ENCODE data around the gene GPR12.
"Not testable (repeated sequence)": the region's sequence is repeated elsewhere in the genome, so short reads cannot be mapped to it uniquely, and the experiment has no call there.

GPR12 gene

DNA sequence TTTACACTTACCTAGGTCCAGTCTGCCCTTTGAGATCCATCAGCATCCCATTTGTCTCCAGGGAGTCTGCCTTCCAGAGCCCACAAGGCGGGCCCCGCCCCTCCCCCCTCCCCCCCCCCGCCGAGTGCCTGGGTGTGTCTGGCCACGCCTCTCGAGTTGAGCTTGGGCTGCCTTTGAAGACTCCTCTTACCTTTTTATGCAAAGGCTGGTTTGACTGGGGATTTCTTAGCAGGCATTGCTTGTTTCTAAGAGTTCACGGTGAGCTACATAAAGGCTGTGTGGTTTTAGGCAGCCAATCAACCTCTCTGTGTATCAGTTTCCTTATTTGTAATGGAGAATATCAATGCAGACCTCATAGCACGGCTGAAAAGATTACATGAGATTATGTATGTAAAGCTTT is 11.3 kb downstream of the GPR12 start:
- no peak for DNase-seq (ENCODE audit: low read depth, low spot score)

DNA sequence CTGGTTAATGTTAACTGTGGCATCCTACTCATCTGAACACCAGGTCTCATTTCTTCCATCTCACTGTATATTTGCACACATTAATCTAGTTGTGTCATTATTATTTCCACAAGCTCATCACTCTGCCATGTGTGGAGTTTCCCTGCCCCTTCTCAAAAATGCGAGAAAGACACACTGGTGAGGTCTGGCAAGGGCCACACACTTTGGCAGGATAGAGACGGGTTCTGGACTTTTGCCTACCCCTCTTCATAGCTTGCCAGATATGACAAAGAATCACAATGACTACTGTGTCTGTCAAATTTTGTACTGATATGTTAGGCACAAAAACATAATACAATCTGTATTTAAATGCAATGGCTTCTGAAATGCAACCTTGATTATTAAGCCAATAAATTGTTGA is 12.9 kb downstream of the GPR12 start:
- DNase-seq (ENCODE audit: low read depth, low spot score), result no peak

DNA sequence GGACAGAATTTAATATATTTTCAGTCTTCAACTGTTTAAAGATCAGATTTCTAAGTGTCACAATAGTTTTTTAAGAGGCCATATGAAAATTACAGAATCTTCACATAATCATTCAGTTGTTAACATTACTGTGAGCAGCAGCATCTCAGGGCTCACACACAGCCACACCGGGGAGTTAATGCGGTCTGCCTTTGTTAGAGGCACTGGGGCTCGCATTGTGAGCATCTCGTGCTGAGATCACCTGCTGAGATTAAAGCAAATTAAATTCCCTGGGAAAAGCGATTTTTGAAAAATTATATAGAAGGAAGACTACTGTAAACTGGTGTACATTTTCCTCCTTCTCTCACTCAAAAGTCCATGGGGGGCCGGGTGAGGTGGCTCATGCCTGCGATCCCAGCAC is 16.6 kb downstream of the GPR12 start:
- DNase-seq (ENCODE audit: low read depth, low spot score), result no peak

DNA sequence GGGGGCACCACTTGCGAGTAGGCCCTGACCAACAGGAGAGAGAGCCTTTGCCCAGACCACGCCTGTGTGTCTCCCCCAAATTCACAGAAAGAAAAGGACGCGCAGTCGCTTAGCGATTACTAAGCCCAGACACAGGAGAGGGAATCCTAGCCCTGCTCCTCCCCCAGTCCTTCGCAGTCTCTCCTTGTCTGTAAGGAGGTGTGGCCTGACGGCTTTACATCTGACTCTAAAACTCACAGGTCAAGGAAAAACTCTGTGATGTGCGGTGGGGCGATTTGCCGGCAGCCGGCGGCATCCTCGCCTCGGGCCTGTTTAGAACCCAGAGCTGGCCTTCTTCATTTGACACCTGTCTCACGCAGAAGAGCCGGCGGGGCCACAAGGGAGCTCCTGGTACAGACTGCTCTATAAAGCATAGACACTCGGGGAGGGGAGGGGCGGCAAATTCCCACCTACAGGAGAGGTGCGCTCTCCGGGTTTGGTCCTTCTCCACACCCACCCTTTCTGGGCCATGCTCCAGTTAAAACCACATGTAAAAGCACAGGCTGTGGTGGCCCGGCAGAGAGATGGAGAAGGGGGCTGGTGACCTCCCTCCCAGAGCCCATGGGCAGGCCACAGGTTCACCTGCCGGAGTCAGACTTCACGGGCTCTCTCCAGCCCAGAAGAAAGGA is 17.8 kb downstream of the GPR12 start:
- DNase-seq (ENCODE audit: low read depth, low spot score), result no peak

DNA sequence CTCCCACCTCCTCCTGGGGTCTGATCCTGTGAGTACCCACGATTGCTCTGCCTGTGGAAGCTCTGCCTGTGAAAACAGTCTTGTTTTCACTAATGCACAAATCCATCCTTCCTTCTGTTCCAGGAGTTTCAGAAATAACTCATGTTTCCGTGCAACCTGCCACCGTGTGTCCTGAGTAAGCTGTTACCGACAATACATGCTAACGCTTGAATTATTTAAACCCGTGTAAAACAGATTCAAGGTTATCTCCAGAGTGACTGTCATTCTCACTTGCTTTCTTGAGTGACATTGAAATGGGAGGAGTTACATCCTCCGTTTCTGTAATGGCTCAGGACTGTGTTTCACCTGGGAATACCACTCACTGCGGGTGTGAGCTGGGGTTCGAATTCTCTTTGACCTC is 24.9 kb downstream of the GPR12 start:
- DNase-seq (ENCODE audit: low read depth, low spot score), result no peak

DNA sequence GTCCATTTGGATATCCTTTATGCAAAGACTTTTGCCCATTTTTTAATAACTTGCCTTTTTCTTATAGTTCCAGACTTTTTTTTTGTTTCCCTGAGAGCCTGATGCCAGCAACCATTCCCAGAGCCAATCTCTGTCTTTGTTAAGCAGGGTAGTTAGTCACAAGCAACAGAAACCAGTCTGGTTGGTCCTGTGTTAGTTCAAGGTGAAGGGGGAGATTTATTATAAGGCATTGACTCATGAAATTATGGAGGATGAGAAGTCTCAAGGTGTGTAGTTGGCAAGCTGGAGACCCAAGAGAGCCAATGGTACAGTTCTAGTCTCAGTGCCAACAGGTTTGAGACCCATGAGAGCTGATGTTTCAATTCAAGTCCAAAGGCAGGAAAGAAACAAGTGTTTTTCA is 33.0 kb downstream of the GPR12 start:
- DNase-seq (ENCODE audit: low read depth, low spot score), result no peak

DNA sequence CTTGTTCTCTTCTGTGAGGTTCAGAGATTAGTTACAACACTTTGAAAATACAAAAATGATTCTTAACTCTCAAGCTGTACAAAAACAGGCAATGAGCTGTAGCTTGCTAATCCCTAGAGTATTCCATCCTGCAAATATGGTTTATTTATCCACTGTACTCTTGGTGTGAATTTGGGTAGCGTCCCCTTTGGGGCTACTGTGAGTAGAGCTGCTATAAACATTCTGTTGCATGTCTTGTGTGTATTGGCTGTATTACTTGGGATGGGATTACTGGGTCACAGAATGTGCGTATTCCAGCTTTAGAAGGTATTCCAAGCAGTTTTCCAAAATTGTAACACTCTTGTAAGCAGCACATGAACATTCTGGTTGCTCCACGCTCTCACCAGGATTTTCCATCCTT is 33.5 kb downstream of the GPR12 start:
- DNase-seq (ENCODE audit: low read depth, low spot score), result no peak

DNA sequence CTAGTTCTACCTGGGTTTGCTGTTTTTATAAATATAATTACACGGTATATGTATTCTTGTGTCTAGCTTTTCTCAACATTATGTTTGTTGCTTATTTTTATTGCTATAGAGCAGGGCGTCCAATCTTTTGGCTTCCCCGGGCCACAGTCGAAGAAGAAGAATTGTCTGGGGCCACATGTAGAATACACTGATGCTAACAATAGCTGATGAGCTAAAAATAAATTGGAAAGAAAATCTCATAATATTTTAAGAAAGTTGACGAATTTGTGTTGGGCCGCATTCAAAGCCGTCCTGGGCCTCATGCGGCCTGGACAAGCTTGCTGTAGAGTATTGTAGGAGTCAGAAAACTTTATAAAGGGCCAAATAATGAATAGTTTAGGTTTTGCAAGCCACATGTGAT is 33.9 kb downstream of the GPR12 start:
- no peak for DNase-seq (ENCODE audit: low read depth, low spot score)

DNA sequence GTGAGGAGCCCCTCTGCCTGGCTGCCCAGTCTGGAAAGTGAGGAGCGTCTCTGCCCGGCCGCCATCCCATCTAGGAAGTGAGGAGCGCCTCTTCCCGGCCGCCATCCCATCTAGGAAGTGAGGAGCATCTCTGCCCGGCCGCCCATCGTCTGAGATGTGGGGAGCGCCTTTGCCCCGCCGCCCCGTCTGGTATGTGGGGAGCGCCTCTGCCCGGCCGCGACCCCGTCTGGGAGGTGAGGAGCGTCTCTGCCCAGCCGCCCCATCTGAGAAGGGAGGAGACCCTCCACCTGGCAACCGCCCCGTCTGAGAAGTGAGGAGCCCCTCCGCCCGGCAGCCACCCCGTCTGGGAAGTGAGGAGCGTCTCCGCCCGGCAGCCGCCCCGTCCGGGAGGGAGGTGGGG is 37.0 kb downstream of the GPR12 start:
- DNase-seq (ENCODE audit: low read depth, low spot score), result not testable (repeated sequence)

DNA sequence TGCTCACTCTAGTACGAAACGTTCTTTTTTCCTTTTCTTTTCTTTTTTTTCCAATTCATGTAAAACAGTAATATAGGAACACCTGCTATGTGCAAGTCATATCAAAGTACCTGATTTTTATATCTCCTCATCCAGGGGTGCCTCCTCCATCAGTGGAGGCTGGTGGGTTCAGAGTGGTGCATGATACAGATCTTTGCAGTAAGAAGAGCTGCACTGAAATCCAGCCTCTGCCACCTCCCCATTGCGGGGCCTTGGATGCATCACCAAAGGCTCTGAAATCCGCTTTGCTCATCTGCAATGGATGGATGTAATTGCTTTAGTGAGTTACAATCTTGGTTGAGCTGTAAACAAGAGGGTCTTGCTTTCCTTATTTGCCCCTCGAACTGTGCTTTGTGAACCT is 38.3 kb downstream of the GPR12 start:
- DNase-seq (ENCODE audit: low read depth, low spot score), result no peak

DNA sequence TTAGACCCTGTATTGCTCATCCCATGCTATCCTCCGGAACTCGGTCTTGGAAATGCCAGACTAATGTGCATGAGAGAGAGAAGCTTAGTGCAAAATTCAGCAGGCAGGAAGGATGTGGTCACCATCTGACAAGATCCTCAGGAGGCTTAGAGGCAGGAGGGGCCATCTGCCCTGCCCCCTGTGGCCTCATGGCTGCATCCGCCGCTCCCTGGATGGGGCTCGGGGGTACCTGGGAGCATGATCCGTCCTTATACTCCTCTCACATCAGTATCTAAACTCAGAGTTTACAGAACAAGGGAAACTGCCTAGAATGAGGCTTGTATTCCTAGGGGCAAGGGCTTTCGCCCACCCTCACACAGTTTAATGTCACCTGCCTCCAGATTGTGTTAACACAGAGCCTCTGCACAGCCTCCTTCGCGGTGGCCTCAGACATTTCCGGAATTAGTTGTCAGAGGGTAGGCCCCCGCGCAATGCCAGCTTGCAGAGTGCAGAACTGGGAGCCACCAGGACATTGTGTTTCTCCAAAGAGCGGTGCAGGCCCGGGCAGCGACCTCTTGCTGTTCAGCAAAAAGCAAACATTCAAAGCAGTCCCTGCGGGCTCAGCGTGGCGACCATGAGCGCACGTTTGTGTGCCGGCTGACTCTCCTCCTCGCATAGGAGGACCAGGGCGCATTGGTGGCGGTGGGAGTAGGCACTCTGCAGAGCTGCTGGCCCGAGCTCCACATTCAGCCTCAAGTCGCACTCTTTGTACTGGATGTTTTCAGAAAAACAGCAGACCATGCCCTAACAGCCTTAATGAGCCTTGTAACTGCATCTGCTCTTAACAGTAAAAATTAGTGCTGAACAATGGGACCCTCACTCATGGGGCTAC is 39.1 kb downstream of the GPR12 start:
- no peak for DNase-seq (ENCODE audit: low read depth, low spot score)

DNA sequence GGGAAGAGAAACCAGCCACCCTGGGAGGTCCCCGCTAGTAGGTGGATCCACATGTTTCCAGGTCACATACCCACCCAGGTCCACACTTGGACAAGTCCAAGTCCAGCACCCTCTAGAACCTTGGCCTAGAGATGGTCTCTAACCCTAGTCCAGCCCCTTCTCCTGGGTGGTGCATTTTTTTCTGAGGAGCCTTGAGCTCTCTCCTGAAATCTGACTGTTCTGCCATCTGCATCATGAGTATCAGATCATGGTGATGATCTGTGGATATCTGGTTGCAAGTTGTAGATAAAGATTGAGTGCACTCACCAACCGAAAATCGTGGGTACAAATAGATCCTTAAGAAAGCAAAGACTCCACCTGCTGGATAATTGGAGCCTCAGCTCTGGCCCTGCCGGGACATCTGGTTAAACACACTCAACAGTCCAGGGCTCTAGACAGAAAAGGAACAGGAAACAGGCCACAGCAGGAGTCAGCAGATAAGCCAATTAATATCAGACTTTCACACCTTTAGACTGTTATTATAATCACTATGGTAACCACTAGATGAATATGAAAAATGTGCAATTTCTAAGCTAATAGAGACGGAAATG is 41.1 kb downstream of the GPR12 start:
- no peak for DNase-seq (ENCODE audit: low read depth, low spot score)

DNA sequence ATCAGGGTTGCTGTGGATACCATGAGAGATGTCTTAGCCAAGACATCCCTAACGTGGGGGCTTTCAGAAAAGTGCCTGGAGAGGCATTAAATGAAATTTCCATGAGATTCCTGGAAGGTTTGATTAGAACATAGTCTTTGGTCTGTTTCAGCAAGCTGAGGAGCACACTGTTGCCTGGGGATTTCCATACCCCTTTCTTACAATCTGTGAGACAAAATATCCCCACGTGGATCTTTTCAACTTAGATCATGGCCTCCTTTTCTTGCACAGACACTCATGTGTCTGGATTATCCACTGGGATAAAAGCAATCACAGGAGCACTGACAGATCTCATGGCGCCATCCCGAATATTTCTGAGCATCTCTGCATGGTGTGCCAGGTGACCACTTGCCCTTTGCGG is 41.7 kb downstream of the GPR12 start:
- DNase-seq (ENCODE audit: low read depth, low spot score), result no peak

DNA sequence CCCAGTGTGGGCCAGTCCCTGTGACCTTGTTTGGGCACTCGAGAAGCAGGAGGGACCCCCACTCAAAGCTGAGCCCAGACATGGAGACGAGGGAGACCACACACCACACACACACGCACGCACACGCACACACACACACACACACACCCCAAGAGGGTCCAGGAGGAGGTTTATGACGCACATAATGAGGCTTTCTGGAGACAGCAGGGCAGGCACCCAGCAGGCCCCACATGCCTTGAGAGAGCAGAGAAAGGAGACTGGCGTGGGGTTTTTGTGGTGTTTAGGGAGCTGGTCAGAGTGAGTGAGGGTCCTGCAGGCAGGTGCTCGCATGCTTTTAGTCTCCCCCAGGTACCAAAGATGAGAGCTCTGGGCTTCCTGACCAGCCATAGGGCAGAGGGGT is 42.4 kb downstream of the GPR12 start:
- DNase-seq (ENCODE audit: low read depth, low spot score), result no peak

DNA sequence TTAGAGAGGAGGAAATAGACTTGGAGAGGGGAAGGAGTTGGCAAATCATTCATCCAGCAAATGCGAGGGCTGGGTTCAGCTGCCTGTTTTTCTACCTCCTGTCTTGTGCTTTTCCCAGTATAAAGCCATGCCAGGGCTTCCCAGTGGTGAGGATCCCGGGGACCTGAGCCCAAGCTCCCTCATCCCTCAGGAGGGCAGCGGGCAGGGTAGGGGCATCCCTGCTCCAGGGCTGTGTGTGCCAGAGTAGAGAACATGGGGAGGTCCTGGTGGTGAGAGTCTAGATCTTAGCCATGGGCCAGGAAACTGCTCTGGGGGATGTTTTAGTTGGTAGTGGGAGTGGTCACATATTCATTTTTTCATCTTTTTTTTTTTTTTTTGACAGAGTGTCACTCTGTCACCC is 43.6 kb downstream of the GPR12 start:
- DNase-seq (ENCODE audit: low read depth, low spot score), result no peak

DNA sequence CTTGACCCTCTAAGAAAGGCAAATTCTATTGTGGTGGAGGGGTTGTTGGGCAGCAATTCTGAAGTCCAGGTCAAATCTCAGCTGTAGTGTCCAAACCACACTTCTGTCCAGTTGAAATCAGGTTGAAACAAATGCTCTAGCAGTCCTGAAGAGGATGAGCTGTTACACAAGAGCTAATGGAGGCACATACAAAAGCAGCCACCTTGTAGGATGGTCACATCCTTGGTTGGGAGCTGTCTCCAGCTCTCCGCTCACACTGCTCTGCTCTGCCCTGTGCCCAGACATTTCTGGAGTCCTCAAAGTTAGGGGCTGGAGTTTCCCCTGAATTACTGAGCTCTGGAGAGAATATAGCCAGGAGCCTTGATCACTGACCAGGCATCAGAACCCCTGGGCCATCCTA is 47.2 kb downstream of the GPR12 start:
- DNase-seq (ENCODE audit: low read depth, low spot score), result no peak

DNA sequence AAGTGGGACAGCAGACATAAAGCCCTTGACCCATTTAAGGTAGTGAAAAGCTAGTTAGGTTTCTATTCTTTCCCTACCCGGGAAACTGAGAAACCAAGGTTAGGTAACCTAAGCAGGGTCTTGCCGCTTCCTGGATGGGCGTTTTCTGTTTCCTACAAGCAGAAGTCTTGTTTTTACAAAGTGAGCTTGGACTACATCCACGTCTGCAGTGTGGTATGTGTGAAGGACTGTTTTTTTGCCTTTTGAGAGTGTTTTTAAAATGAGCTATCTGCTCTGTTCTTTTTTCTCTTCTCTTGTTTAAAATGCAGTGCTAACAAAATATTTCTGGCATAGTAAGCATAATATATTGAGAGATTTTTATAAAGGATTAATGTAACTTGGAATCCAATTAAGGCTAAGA is 49.4 kb downstream of the GPR12 start:
- no peak for DNase-seq (ENCODE audit: low read depth, low spot score)

DNA sequence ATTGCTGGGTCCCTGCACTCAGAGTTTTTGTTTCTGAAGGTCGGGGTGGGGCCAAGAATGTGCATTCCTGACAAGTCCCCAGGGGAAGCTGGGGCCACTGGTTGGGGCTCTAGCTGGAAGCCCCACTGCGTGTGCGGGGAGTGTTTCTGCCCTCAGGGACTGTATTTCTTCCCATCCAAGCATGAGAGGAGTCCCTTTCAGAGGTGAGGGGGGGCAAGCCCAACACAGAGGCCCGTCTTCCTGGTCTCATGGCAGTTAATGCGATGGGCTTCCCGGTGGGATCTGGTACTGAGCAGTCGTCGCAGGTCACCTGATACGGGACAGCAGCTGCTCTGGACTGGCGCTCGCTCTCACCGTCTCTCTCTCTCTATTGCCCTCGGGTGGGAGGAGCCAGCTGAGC is 50.4 kb downstream of the GPR12 start:
- no peak for DNase-seq (ENCODE audit: low read depth, low spot score)

DNA sequence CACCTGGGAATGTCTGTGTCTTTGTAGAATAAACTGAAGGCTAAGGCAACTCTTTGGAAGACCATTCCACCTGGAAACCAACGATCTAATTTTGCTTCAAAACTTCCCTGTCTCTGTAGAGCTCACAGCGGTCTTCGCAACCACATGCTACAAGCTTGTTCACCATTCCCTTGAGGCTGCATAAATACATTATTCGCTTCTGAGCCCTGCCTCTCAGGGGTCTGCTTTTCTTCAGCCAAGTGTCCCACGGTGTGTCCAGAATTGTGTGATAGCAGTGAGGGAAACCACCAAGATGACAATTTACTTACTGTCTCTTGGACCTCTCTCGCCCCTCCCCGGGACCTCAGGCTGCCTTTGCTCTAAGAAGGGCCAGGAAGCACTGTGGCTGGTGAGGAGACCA is 51.1 kb downstream of the GPR12 start:
- DNase-seq (ENCODE audit: low read depth, low spot score), result no peak

DNA sequence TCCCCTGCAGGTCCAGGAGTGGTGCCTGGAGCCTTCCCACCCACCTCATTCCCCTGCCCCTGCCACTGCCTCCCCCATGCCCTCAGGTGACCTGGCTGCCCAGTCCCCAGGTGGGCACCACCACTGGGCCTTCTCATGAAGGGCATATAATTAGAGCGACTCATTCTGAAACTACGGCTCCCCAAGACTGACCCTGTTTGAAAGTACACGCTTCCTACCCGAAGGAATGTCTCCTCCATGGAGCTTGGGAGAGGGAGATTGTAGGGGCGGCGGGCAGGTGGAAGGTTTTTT is 52.6 kb downstream of the GPR12 start:
- DNase-seq (ENCODE audit: low read depth, low spot score), result no peak

DNA sequence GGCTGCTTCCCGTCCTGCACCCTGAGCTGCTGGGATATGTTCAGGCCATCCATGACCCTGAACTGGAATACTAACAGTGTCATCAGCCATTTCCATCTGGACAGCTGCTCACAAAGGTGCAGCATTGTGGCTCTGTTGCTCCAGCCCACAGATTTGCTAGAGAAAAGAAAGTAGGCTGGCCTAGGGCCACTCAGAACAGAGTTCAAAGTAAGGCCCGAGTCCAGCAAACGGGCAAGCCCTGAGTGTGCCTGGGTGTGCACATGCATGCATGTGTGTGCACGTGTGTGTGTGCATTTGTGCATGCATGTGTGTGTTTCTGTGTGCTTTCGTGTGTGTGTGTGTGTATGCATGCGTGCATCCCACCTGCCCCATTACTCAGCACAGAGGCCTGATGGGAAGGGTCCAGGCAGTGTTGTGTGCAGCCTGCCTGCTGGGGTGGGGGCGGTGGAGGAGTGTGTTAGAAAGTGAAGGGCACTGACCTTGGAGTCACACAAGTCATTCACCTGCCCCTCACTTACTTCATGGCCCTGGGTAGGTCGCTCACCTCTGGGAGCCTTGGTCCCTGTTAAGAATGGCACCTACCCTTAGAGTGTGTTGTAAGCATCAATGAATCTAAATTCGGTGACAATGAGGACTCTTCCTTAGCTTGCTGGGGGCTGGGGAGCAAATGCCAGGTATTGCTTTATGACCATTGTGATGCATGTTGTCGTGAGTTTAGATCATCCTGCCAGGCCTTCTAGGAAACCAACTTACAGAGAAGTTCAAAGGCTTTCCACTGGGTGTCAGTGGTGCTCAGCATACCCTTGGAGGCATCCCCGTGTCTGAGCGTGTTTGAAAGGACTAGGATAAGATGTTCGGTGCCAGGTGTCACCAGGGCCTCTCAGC is 53.2 kb downstream of the GPR12 start:
- DNase-seq (ENCODE audit: low read depth, low spot score), result no peak

DNA sequence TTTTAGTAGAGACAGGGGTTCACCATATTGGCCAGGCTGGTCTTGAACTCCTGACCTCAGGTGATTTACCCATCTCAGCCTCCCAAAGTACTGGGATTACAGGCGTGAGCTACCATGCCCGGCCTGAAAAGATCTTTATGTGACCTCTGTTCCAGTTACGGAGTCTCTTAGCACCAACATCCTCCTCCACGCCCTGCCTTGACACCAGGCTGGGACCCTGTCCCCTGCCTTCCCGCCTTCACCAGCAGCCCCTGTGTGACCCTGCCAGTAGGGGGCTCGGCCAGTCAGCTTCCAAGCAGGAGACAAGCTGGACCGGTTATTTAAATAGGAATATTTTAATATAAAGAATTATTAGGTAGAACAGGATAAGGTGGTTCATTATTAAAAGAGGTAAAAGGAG is 54.2 kb downstream of the GPR12 start:
- DNase-seq (ENCODE audit: low read depth, low spot score), result no peak
